Heart left ventricle (tissue), 13 donors: Measurements from ENCODE around the gene HDAC4.

Source experiments
- POLR2A ChIP-seq, 2 donors: fragments of 450-650 bp; IDR thresholded peaks; one replicate each; pipeline ENCODE4 v1.6.1; 2017; ENCODE audit warnings: antibody characterized with exemption in 2 of 2, mild to moderate bottlenecking in 2 of 2, moderate library complexity in 2 of 2
- TF ChIP-seq, protein P1 (sequence below), 12 donors: fragments of 200-600 bp; sonication (generic) in 4 of 12; IDR thresholded peaks; one replicate each; pipeline versions ENCODE4 v1.5.0 to v1.8.0; 2018 to 2022; ENCODE audit warnings: antibody characterized with exemption in 12 of 12, mild to moderate bottlenecking in 5 of 12
- donor health status: ischemic (EF 13 %, LVEDD 7.1; RV severe dilation, severe dysfunction).
- donor health status: DM: no; HTN: yes; CAD: no.
- donor health status: DM: no; HTN: no; CAD: no.
- donor health status: ischemic (EF 25% LVEDD 6.9; RV normal size, moderate dysfunction).
- donor health status: ischemic (EF 25% LVEDD 5.7; RV mildly dilated, moderate dysfunction).
- donor health status: ischemic (EF 35%, LVEDD 5.7; RV mildly dilated, moderate dysfunction).
- donor health status: nonischemic (EF 11% LVEDD 7.7; RV severe dilation, severe dysfunction).
- donor health status: DM: yes; HTN: yes; CAD: no.
- donor health status: PGD.
- donor health status: ischemic (EF 29% LVEDD 5.4; RV normal size, mild dysfunction).
- donor health status: nonischemic (EF 23%, LVEDD 6.1; RV moderate dilation, normal function).

- TF ChIP-seq, protein P1, sequence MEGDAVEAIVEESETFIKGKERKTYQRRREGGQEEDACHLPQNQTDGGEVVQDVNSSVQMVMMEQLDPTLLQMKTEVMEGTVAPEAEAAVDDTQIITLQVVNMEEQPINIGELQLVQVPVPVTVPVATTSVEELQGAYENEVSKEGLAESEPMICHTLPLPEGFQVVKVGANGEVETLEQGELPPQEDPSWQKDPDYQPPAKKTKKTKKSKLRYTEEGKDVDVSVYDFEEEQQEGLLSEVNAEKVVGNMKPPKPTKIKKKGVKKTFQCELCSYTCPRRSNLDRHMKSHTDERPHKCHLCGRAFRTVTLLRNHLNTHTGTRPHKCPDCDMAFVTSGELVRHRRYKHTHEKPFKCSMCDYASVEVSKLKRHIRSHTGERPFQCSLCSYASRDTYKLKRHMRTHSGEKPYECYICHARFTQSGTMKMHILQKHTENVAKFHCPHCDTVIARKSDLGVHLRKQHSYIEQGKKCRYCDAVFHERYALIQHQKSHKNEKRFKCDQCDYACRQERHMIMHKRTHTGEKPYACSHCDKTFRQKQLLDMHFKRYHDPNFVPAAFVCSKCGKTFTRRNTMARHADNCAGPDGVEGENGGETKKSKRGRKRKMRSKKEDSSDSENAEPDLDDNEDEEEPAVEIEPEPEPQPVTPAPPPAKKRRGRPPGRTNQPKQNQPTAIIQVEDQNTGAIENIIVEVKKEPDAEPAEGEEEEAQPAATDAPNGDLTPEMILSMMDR (IDR thresholded peaks at IDR 0.05): no peak
- no peak for TF ChIP-seq POLR2A (IDR thresholded peaks at IDR 0.05)
These were observed 155.7 kb downstream of the HDAC4 start for GRCh38 chr2:239245107-239245506.
